ENCODE data around the gene PSMD4. TPM values are rescaled to one million over a fixed set of nuclear protein-coding genes. Genes with fewer than 3 reads are reported as not detected.
"Not testable (repeated sequence)": the region's sequence is repeated elsewhere in the genome, so short reads cannot be mapped to it uniquely, and the experiment has no call there.

Gene PSMD4
- total and polyA plus RNA-seq, 8 donors, result 53.7 to 104 (median 82.7) TPM

DNA sequence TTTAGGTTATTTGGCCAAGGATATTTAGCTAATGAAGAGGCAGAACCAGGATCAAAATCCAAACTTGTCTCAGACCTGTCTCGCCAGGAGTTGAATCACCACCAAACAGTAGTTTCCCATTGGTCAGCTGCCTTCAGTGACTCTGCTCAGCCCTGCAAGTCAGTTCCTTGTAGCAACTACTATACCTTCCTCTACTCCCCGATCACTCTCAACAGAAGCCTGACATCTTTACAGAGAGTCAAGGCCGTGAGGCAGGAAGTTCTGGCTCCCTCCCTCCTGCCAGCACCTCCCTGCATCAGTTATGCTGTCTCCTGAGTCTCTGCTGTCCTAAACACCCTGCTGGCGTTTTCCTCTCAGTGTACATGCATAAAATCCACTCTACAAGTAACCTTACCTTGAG, 13.2 kb downstream of the PSMD4 start:
- DNase-seq (no peak), FAIRE-seq (no peak), ATAC-seq (no peak)
- Histone ChIP-seq H3K4me3 (no peak overlapping the region), H3K4me1 (no peaks in the 10 kb centered on the region), H3K27ac (no peak overlapping the region), H3K36me3 (peaks cover 0 to 27% (median 26%) of the 10 kb centered on the region in 3 donors), H3K9me3 (no peaks in the 10 kb centered on the region), H3K27me3 (no peaks in the 10 kb centered on the region)
- 75 to 77% methylated on average over 4 of the region's 4 CpGs for WGBS, 2 donors
- intact Hi-C loops (cut with DNase I), result no loop called here
- TF ChIP-seq, protein P1, sequence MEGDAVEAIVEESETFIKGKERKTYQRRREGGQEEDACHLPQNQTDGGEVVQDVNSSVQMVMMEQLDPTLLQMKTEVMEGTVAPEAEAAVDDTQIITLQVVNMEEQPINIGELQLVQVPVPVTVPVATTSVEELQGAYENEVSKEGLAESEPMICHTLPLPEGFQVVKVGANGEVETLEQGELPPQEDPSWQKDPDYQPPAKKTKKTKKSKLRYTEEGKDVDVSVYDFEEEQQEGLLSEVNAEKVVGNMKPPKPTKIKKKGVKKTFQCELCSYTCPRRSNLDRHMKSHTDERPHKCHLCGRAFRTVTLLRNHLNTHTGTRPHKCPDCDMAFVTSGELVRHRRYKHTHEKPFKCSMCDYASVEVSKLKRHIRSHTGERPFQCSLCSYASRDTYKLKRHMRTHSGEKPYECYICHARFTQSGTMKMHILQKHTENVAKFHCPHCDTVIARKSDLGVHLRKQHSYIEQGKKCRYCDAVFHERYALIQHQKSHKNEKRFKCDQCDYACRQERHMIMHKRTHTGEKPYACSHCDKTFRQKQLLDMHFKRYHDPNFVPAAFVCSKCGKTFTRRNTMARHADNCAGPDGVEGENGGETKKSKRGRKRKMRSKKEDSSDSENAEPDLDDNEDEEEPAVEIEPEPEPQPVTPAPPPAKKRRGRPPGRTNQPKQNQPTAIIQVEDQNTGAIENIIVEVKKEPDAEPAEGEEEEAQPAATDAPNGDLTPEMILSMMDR (IDR thresholded peaks at IDR 0.05), result no peak

DNA sequence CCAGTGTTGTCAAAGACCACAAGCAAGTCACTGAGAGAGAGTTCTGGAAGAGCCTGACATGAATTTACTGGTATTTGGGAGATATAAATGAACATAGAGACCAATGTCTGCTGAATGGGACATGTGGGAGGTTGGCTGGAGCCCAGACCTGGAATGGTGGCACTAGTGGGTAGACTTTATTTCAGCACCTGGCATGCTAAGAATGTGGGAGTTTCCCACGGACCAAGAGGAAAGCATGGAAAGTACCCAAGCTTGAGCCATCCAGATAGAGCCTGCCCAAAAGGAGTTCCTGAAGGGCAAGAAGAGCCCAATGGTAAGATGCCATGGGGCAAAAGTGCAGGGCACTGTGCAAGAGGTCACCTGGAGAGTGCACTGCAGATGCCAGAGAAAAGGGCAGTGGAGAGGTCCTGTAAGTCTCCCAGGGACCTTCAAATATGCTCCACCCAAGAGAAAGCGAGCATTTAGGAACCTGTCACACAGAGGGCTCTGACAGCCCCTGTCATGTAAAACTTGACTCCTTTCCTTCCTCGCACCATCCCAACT, 19.5 kb downstream of the PSMD4 start:
- FAIRE-seq, result no peak
- Histone ChIP-seq H3K9me3 (no peaks in the 10 kb centered on the region), H3K27ac (no peak overlapping the region), H3K36me3 (no peaks in the 10 kb centered on the region), H3K27me3 (no peaks in the 10 kb centered on the region), H3K4me3 (no peak overlapping the region), H3K4me1 (no peaks in the 10 kb centered on the region)
- no peak for DNase-seq
- TF ChIP-seq, protein P1 (IDR thresholded peaks at IDR 0.05), result no peak
- peak in 1 of 4 donors; percentile 66 for ATAC-seq
- intact Hi-C loops (cut with DNase I), result no loop called here
- WGBS, 2 donors, result 71 to 73% methylated on average over 3 of the region's 3 CpGs

DNA sequence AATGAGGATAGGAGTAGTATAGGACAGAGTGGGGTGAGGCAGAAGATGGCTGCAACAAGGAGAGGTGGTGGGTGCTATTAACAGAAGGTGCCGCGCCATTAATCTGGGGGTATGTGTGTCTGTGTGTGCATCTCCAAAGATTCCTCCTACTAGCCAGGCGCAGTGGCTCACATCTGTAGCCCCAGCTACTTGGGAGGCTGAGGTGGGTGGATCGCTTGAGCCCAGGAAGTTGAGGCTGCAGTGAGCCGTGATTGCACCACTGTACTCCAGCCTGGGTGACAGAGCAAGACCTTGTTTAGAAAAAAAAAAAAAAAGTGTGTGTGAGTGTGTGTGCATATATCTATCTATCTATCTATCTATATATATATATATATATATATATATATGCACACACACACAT, 20.8 kb downstream of the PSMD4 start:
- H3K4me3 ChIP-seq; H3K27me3 ChIP-seq; H3K36me3 ChIP-seq; FAIRE-seq; H3K27ac ChIP-seq; H3K9me3 ChIP-seq; ATAC-seq; DNase-seq; H3K4me1 ChIP-seq; intact Hi-C loops (cut with DNase I): not testable (repeated sequence)
- WGBS, 2 donors, result 86% methylated on average over 5 of the region's 5 CpGs

DNA sequence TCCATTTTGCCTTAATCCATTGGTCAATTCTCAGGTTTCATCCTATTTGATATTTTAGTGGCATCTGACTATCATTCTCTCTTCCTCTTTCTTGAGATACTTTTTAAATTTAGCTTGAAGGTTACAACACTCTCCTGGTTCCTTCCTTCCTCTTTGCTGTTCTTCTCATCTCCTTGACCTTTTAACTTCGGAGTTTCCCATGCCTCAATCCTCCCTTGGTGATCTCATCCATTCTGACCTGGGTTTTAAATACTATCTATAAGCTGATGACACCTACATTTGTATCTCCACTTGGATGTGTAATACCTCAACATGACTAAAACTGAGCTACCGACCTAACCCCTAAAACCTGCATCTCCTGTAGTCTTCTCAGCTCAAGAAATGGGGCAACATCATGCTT, 22.7 kb downstream of the PSMD4 start:
- H3K4me1 ChIP-seq, result no peaks in the 10 kb centered on the region
- H3K27me3 ChIP-seq, result no peaks in the 10 kb centered on the region
- TF ChIP-seq, protein P1 (IDR thresholded peaks at IDR 0.05), result no peak
- FAIRE-seq (no peak), ATAC-seq (no peak), DNase-seq (no peak)
- no peak overlapping the region for H3K27ac ChIP-seq
- WGBS, 2 donors, result 62 to 63% methylated on average over 2 of the region's 2 CpGs
- H3K9me3 ChIP-seq, result no peaks in the 10 kb centered on the region
- no peaks in the 10 kb centered on the region for H3K36me3 ChIP-seq
- intact Hi-C loops (cut with DNase I), result no loop called here
- no peak overlapping the region for H3K4me3 ChIP-seq

DNA sequence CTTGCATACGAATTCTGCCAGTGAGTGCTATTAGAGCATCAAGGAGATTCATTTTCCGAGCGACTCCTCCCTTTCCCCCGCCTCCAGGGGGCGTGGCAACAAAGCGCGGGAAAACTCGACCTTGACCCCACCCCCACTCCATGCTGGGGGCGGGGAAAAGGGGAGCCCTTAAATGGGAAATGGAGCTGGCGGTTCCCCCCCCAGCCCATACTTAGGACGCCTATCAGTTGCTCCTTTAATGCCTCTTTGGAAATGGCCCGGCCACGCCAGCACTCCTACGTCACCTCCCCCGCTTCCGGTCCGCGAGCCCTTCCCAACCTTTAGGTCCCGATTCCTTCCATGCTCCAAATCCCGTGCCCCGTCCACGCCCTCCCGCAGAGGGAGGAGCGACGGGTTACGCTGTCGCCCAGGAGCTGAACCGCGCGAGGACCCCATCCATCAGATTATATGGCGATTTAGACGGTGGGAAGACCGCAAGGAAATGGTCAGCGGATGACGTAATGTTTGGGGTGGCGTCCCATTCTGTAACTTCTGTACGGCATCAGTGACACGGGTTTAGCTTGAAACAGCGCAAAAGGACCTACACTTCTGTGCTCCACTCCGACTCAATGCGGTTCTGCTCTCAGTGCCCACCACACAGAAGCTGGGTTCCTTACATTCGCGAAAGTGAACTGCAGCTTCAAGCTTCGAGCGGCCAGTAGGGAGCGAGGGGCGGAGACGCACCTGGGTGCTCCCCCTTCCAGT, 26.9 kb downstream of the PSMD4 start:
- DNase-seq, result peak; percentile 94 to 97 (median 96)
- 0 to 1% methylated on average over 43 to 48 of the region's 48 CpGs for WGBS, 2 donors

More for the DNA sequence above, 26.9 kb downstream of the PSMD4 start:
- Histone ChIP-seq H3K27me3 (no peaks in the 10 kb centered on the region), H3K9me3 (no peaks in the 10 kb centered on the region), H3K4me3 (peak overlapping the region; percentile 36 to 92 (median 70)), H3K4me1 (peaks cover 0 to 4% (median 2%) of the 10 kb centered on the region in 3 donors), H3K36me3 (peaks cover 0 to 14% (median 3%) of the 10 kb centered on the region in 3 donors), H3K27ac (peak overlapping the region; percentile 97 to 99 (median 98))
- FAIRE-seq (peak; percentile 69), ATAC-seq (peak; percentile 74 to 83 (median 78))
- TF ChIP-seq, protein P1 (IDR thresholded peaks at IDR 0.05), result peak in 2 of 4 donors; percentile 13
- intact Hi-C loops (cut with DNase I), result no loop called here

Measured in pancreas (tissue), 10 donors.